Measurements from ENCODE around the gene TDRD1. TPM values are rescaled to one million over a fixed set of nuclear protein-coding genes. Genes with fewer than 3 reads are reported as not detected.

The TDRD1 gene
- total RNA-seq, 4 donors from 2014 or later, result under 0.01 to 0.42 (median 0.22) TPM; not detected in 1

DNA sequence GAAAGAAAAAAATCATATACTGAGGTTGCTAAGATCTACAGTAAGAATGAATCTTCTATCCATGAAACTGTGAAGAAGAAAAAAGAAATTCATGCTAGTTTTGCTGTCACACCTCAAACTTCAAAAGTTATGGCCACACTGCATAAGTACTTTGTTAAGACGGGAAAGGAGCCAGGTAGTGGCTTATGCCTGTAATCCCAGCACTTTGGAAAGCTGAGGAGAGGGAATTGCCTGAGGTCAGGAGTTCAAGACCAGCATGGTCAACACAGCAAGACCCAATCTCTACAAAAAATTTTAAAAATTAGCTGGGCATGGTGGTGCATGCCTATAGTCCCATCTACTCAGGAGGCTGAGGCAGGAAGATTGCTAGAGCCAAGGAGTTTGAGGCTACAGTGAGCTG, 27.3 kb upstream of the TDRD1 start:
- no peak for DNase-seq (ENCODE audit: low spot score in 2 of 2)
- H3K4me1 ChIP-seq, result no peaks in the 10 kb centered on the region
- H3K27ac ChIP-seq, result no peak overlapping the region
- H3K9me3 ChIP-seq, result peaks cover 0 to 4% (median 2%) of the 10 kb centered on the region in 4 donors
- H3K36me3 ChIP-seq, result peaks cover 0 to 73% (median 0%) of the 10 kb centered on the region in 3 donors
- 88 to 95% methylated on average over 1 of the region's 1 CpG for WGBS, 2 donors
- H3K27me3 ChIP-seq, result no peaks in the 10 kb centered on the region
- TF ChIP-seq, protein P1, sequence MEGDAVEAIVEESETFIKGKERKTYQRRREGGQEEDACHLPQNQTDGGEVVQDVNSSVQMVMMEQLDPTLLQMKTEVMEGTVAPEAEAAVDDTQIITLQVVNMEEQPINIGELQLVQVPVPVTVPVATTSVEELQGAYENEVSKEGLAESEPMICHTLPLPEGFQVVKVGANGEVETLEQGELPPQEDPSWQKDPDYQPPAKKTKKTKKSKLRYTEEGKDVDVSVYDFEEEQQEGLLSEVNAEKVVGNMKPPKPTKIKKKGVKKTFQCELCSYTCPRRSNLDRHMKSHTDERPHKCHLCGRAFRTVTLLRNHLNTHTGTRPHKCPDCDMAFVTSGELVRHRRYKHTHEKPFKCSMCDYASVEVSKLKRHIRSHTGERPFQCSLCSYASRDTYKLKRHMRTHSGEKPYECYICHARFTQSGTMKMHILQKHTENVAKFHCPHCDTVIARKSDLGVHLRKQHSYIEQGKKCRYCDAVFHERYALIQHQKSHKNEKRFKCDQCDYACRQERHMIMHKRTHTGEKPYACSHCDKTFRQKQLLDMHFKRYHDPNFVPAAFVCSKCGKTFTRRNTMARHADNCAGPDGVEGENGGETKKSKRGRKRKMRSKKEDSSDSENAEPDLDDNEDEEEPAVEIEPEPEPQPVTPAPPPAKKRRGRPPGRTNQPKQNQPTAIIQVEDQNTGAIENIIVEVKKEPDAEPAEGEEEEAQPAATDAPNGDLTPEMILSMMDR (IDR thresholded peaks at IDR 0.05), result no peak
- TF ChIP-seq POLR2A (IDR thresholded peaks at IDR 0.05) (no peak), EP300 (IDR thresholded peaks at IDR 0.05) (no peak)
- H3K4me3 ChIP-seq, result no peak overlapping the region

DNA sequence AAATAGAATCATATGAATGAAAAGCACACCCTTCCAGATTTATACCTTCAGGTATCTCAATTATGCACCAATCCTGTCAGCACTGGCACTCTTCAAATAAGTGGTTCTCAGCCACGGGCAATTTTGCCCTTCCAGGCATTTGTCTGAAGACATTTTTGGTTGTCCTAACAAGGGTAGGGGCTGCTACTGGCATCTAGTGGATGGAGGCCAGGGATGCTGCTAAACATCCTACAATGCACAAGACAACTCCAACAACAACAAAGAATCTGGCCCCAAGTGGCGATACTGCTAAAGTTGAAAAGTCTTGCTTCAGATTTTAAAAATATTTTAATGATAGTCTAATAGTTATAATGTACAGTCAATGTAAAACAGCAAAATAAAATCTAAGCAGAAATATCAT, 21.2 kb upstream of the TDRD1 start:
- no peak overlapping the region for H3K27ac ChIP-seq
- peaks cover 0 to 4% (median 2%) of the 10 kb centered on the region in 4 donors for H3K9me3 ChIP-seq
- TF ChIP-seq POLR2A (IDR thresholded peaks at IDR 0.05) (no peak), EP300 (IDR thresholded peaks at IDR 0.05) (no peak)
- TF ChIP-seq, protein P1 (IDR thresholded peaks at IDR 0.05), result no peak
- no peak overlapping the region for H3K4me3 ChIP-seq
- 91 to 93% methylated on average over 2 of the region's 2 CpGs for WGBS, 2 donors
- peaks cover 0 to 45% (median 0%) of the 10 kb centered on the region in 3 donors for H3K36me3 ChIP-seq
- peaks cover 0 to 7% (median 0%) of the 10 kb centered on the region in 4 donors for H3K4me1 ChIP-seq
- no peak for DNase-seq (ENCODE audit: low spot score in 2 of 2)
- H3K27me3 ChIP-seq, result no peaks in the 10 kb centered on the region

- no peak for TF ChIP-seq POLR2A (IDR thresholded peaks at IDR 0.05)
- TF ChIP-seq, protein P1 (IDR thresholded peaks at IDR 0.05), result no peak
- no peak for TF ChIP-seq EP300 (IDR thresholded peaks at IDR 0.05)
- Histone ChIP-seq H3K27me3 (no peaks in the 10 kb centered on the region), H3K4me1 (peaks cover 0 to 14% (median 0%) of the 10 kb centered on the region in 4 donors), H3K36me3 (peaks cover 0 to 7% (median 0%) of the 10 kb centered on the region in 3 donors), H3K27ac (peak overlapping the region in 1 of 4 donors; percentile 32), H3K4me3 (no peak overlapping the region), H3K9me3 (peaks cover 0 to under 1% (median 0%) of the 10 kb centered on the region in 4 donors)
- DNase-seq (ENCODE audit: low spot score in 2 of 2), result no peak
- WGBS, 2 donors, result 67 to 69% methylated on average over 2 of the region's 2 CpGs
Observed at GRCh38 chr10:114163062-114163461, 16.1 kb upstream of the TDRD1 start.

DNA sequence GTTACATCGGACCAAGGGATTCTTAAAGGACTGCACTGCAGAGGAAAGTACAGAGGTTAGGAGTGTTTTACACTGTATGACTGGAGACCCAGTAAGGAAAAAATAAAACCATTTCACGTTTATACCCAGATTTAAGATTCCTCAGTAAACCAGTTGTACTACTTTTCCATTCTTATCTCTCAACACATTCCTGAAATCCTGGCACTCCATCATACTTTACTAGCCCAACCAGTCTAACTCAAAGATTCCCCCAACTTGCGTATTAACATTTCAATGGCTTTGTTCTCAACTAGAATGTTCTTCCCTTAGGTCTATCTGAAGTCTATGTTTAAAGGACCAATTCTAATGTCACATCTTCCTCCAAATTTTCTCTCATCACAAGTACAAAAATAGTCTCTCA, 13.1 kb upstream of the TDRD1 start:
- Histone ChIP-seq H3K36me3 (peaks cover 0 to 20% (median 0%) of the 10 kb centered on the region in 3 donors), H3K4me1 (peaks cover 0 to 7% (median 0%) of the 10 kb centered on the region in 4 donors), H3K27ac (no peak overlapping the region), H3K27me3 (no peaks in the 10 kb centered on the region), H3K9me3 (peaks cover 0 to 17% (median 0%) of the 10 kb centered on the region in 4 donors), H3K4me3 (no peak overlapping the region)
- no peak for DNase-seq (ENCODE audit: low spot score in 2 of 2)
- TF ChIP-seq, protein P1 (IDR thresholded peaks at IDR 0.05), result no peak
- TF ChIP-seq EP300 (IDR thresholded peaks at IDR 0.05), result no peak
- TF ChIP-seq POLR2A (IDR thresholded peaks at IDR 0.05), result no peak
- 72 to 76% methylated on average over 3 of the region's 3 CpGs for WGBS, 2 donors

GRCh38 chr10:114166494-114166893, 12.7 kb upstream of the TDRD1 start:
- TF ChIP-seq, protein P1 (IDR thresholded peaks at IDR 0.05), result no peak
- no peak for TF ChIP-seq EP300 (IDR thresholded peaks at IDR 0.05)
- WGBS, 2 donors, result 43 to 54% methylated on average over 3 of the region's 3 CpGs
- DNase-seq (ENCODE audit: low spot score in 2 of 2), result no peak
- Histone ChIP-seq H3K4me3 (no peak overlapping the region), H3K36me3 (peaks cover 0 to 20% (median 0%) of the 10 kb centered on the region in 3 donors), H3K9me3 (peaks cover 0 to 17% (median 0%) of the 10 kb centered on the region in 4 donors), H3K27me3 (no peaks in the 10 kb centered on the region), H3K4me1 (peaks cover 0 to 9% (median 0%) of the 10 kb centered on the region in 4 donors), H3K27ac (no peak overlapping the region)

All from tibial nerve (tissue), 4 donors.